Measurements from ENCODE around the gene ITSN2. TPM values are rescaled to one million over a fixed set of nuclear protein-coding genes. Genes with fewer than 3 reads are reported as not detected.

The ITSN2 gene
- total RNA-seq, 6 experiments from 2014 or later, result 22.6 to 34.1 (median 28.9) TPM

- Histone ChIP-seq H3K4me3 (no peak overlapping the region), H3K9me3 (no peaks in the 10 kb centered on the region), H3K27me3 (no peaks in the 10 kb centered on the region), H3K4me1 (no peaks in the 10 kb centered on the region), H3K36me3 (no peaks in the 10 kb centered on the region), H3K27ac (no peak overlapping the region)
- intact Hi-C loops (cut with DNase I), result no loop called here
- no peak for ATAC-seq
- no peak for TF ChIP-seq CTCF (IDR thresholded peaks at IDR 0.05)
- TF ChIP-seq POLR2A (IDR thresholded peaks at IDR 0.05), result no peak
- 71% methylated on average over 2 of the region's 2 CpGs for WGBS (ENCODE audit: insufficient coverage, low coverage, low lambda C conversion rate, missing lambda C conversion rate)
- no peak for DNase-seq
Observed at GRCh38 chr2:24163601-24164000, 196.7 kb downstream of the ITSN2 start.

DNA sequence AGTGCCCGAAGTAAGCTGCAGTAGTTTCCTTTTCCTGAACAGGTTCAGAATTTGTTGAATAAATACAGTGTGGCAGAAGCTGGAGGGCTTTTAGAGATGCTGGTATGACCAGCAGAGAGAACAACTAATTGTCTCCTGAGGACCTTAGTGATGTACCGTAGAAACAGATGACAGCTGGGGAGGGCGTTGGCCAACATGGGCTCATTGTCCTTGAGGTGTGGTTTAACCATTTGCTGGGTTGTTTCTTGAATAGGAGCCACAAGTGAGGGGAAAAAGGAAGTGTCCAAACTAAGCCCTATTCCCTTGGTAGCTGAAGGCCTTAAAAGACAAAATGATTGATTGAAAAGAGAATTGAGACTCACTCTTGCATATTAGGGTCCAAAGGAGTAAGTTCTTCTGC lies 197.2 kb downstream of the ITSN2 start:
- TF ChIP-seq POLR2A (IDR thresholded peaks at IDR 0.05) (no peak), CTCF (IDR thresholded peaks at IDR 0.05) (no peak)
- intact Hi-C loops (cut with DNase I), result no loop called here
- ATAC-seq, result no peak
- no peak for DNase-seq
- H3K27me3 ChIP-seq, result no peaks in the 10 kb centered on the region
- no peak overlapping the region for H3K4me3 ChIP-seq
- H3K27ac ChIP-seq, result no peak overlapping the region
- H3K9me3 ChIP-seq, result no peaks in the 10 kb centered on the region
- H3K36me3 ChIP-seq, result no peaks in the 10 kb centered on the region
- 80% methylated on average over 2 of the region's 3 CpGs for WGBS (ENCODE audit: insufficient coverage, low coverage, low lambda C conversion rate, missing lambda C conversion rate)
- H3K4me1 ChIP-seq, result no peaks in the 10 kb centered on the region

- DNase-seq (no peak), ATAC-seq (no peak)
- H3K27me3 ChIP-seq, result no peaks in the 10 kb centered on the region
- H3K36me3 ChIP-seq, result no peaks in the 10 kb centered on the region
- whole genome bisulfite sequencing (ENCODE audit: insufficient coverage, low coverage, low lambda C conversion rate, missing lambda C conversion rate), result 100% methylated on average over 1 of the region's 1 CpG
- TF ChIP-seq CTCF (IDR thresholded peaks at IDR 0.05) (no peak), POLR2A (IDR thresholded peaks at IDR 0.05) (no peak)
- no peaks in the 10 kb centered on the region for H3K9me3 ChIP-seq
- no peak overlapping the region for H3K4me3 ChIP-seq
- intact Hi-C loops (cut with DNase I), result no loop called here
- H3K27ac ChIP-seq, result no peak overlapping the region
- no peaks in the 10 kb centered on the region for H3K4me1 ChIP-seq
Observed at GRCh38 chr2:24162494-24162893, 197.8 kb downstream of the ITSN2 start.

- H3K9me3 ChIP-seq, result no peaks in the 10 kb centered on the region
- no peak overlapping the region for H3K27ac ChIP-seq
- TF ChIP-seq POLR2A (IDR thresholded peaks at IDR 0.05), result no peak
- no peak for TF ChIP-seq CTCF (IDR thresholded peaks at IDR 0.05)
- no peaks in the 10 kb centered on the region for H3K27me3 ChIP-seq
- H3K36me3 ChIP-seq, result no peaks in the 10 kb centered on the region
- DNase-seq, result no peak
- ATAC-seq, result no peak
- no peaks in the 10 kb centered on the region for H3K4me1 ChIP-seq
- intact Hi-C loops (cut with DNase I), result no loop called here
- no peak overlapping the region for H3K4me3 ChIP-seq
Observed at GRCh38 chr2:24160761-24161160, 199.6 kb downstream of the ITSN2 start.

- intact Hi-C loops (cut with DNase I), result no loop called here
- Histone ChIP-seq H3K36me3 (no peaks in the 10 kb centered on the region), H3K27ac (no peak overlapping the region), H3K9me3 (no peaks in the 10 kb centered on the region), H3K4me1 (no peaks in the 10 kb centered on the region), H3K4me3 (no peak overlapping the region), H3K27me3 (no peaks in the 10 kb centered on the region)
- WGBS (ENCODE audit: insufficient coverage, low coverage, low lambda C conversion rate, missing lambda C conversion rate), result 64% methylated on average over 3 of the region's 4 CpGs
- TF ChIP-seq CTCF (IDR thresholded peaks at IDR 0.05), result no peak
- no peak for TF ChIP-seq POLR2A (IDR thresholded peaks at IDR 0.05)
- ATAC-seq, result no peak
- no peak for DNase-seq
Observed at GRCh38 chr2:24159708-24160107, 200.6 kb downstream of the ITSN2 start.

All from right lobe of liver (tissue), 6 donors.